Measurements from ENCODE around the gene IP6K2.

DNA sequence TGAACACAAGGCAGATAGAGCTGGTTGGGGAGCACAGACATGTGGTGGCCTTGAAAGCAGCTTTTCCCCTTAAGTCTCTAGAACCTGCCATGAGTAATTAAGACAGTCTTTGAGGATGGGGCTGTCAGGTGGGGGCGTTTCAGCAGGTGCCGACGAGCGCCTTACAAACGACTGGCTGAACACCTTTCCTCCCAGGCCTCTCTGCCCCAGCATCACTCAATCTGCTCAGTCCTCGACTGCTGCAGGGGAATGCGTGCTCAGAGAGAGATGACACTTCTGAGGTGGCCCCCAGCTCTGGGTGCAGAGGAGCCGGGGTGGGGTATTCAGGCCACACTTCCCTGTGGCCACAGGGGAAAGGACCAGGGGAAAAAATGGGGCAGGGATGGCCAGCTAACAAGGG lies 23.2 kb downstream of the IP6K2 start:
- no peak for TF ChIP-seq POLR2AphosphoS5 (IDR thresholded peaks at IDR 0.05; ENCODE audit: low read depth, low read length)
- no peak for TF ChIP-seq TAF1 (IDR thresholded peaks at IDR 0.05; ENCODE audit: borderline replicate concordance, insufficient read depth, low read length)
- no peak for TF ChIP-seq REST (IDR thresholded peaks at IDR 0.05; ENCODE audit: insufficient read depth in 1 of 2, low read depth in 2 of 2, low read length in 2 of 2)
- no peak for TF ChIP-seq FOXP2 (optimal IDR thresholded peaks at IDR 0.05; ENCODE audit: borderline replicate concordance, extremely low read depth, extremely low read length, insufficient read depth)

All from PFSK-1 (cell line).